BLaER1 treated with 17β-estradiol and CSF1 and Interleukin-3, amounts not matched to agents 10 nM and 100 nM (cell line): ENCODE measurements around the gene KAZN.

ENCODE experiments used
- H3K27ac ChIP-seq, 11 experiments: shearing (Covaris generic); formaldehyde crosslinking; 2 replicates each; pipeline ENCODE4 v1.8.1; 2022
- H3K27me3 ChIP-seq, 11 experiments: shearing (Covaris generic); formaldehyde crosslinking; 2 replicates each; pipeline ENCODE4 v1.8.1; 2022
- H3K36me3 ChIP-seq, 11 experiments: shearing (Covaris generic); formaldehyde crosslinking; 2 replicates each; pipeline ENCODE4 v1.8.1; 2022
- H3K4me1 ChIP-seq, 10 experiments: shearing (Covaris generic); formaldehyde crosslinking; 2 replicates each; pipeline ENCODE4 v1.8.1; 2022
- H3K4me2 ChIP-seq, 11 experiments: shearing (Covaris generic); formaldehyde crosslinking; 2 replicates each; pipeline ENCODE4 v1.8.1; 2022
- H3K4me3 ChIP-seq, 10 experiments: shearing (Covaris generic); formaldehyde crosslinking; 2 replicates each; pipeline ENCODE4 v1.8.1; 2022
- H3K9ac ChIP-seq, 11 experiments: shearing (Covaris generic); formaldehyde crosslinking; 2 replicates each; pipeline ENCODE4 v1.8.1; 2022
- H3K9me3 ChIP-seq, 11 experiments: shearing (Covaris generic); formaldehyde crosslinking; replicated peaks in 1 of 11; 2 replicates each; pipeline ENCODE4 v1.8.1; 2022
- H4K20me1 ChIP-seq, 11 experiments: shearing (Covaris generic); formaldehyde crosslinking; 2 replicates each; pipeline ENCODE4 v1.8.1; 2022
- Cebpa-rat ChIP-seq, 11 experiments: shearing (Covaris generic); IDR thresholded peaks; 2 replicates each; pipeline ENCODE4 v1.8.1; 2022

The KAZN gene

DNA sequence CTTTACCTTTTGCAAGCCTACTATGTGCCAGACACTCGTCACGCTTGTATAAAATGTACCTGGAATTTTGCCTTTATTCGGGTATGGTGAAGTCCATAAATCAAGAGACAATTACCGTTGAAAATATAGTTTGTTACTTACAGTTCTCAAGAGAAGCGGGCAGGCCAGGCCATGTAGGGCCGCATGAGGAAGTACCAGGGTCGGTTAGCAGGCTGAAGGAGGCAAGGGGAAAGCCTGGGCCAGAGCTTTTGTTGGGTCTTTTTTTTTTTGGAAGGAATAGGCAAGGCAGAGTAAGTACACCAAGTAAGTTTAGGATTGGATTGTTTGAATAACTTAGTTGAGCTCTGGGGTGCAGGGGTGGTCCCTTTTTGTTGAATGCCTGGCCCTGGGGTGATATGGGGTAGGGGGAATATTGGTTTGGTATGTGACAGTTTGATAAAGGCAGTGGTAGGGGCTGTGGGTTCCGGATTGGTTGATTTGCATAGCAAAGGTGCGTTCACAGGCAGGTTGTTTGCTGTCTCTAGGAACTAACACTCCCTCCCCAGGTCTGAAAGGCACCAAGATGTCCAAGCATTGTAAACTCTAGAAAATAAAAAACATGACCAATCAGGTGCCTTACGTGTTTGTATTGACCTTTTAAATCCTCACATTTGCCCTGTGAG lies 80.7 kb downstream of the KAZN start:
- Histone ChIP-seq H3K27ac (no peak overlapping the region), H3K36me3 (no peaks in the 10 kb centered on the region), H4K20me1 (no peaks in the 10 kb centered on the region), H3K4me3 (no peak overlapping the region), H3K27me3 (no peaks in the 10 kb centered on the region), H3K9me3 (peaks cover 5 to 13% (median 8%) of the 10 kb centered on the region in 11 experiments; a peak in 18 of 22 replicates), H3K4me2 (no peak overlapping the region), H3K9ac (no peak overlapping the region), H3K4me1 (peaks cover 5 to 26% (median 16%) of the 10 kb centered on the region in 10 experiments; a peak in 17 of 20 replicates)
- no peak for TF ChIP-seq Cebpa-rat (IDR thresholded peaks at IDR 0.05)

- Histone ChIP-seq H3K9me3 (peaks cover 6 to 28% (median 21%) of the 10 kb centered on the region in 11 experiments; a peak in 19 of 22 replicates), H3K27ac (no peak overlapping the region), H3K36me3 (no peaks in the 10 kb centered on the region), H3K4me1 (peaks cover 0 to 9% (median 0%) of the 10 kb centered on the region in 10 experiments; a peak in 3 of 20 replicates), H3K4me2 (no peak overlapping the region), H3K9ac (no peak overlapping the region), H3K27me3 (no peaks in the 10 kb centered on the region), H3K4me3 (no peak overlapping the region), H4K20me1 (no peaks in the 10 kb centered on the region)
- no peak for TF ChIP-seq Cebpa-rat (IDR thresholded peaks at IDR 0.05)
These were observed 82.7 kb downstream of the KAZN start for GRCh38 chr1:14681182-14681581.

- Histone ChIP-seq H4K20me1 (no peaks in the 10 kb centered on the region), H3K9me3 (peaks cover 0 to 19% (median 13%) of the 10 kb centered on the region in 11 experiments; a peak in 17 of 22 replicates), H3K9ac (no peak overlapping the region), H3K36me3 (no peaks in the 10 kb centered on the region), H3K4me1 (peaks cover 0 to 1% (median 0%) of the 10 kb centered on the region in 10 experiments; a peak in 1 of 20 replicates), H3K4me2 (no peak overlapping the region), H3K27me3 (no peaks in the 10 kb centered on the region), H3K27ac (no peak overlapping the region), H3K4me3 (no peak overlapping the region)
- TF ChIP-seq Cebpa-rat (IDR thresholded peaks at IDR 0.05), result no peak
These were observed 84.6 kb downstream of the KAZN start for GRCh38 chr1:14682941-14683621.

- TF ChIP-seq Cebpa-rat (IDR thresholded peaks at IDR 0.05), result no peak
- no peaks in the 10 kb centered on the region for H3K36me3 ChIP-seq
- no peaks in the 10 kb centered on the region for H3K27me3 ChIP-seq
These were observed 86.6 kb downstream of the KAZN start for GRCh38 chr1:14685078-14685477.

DNA sequence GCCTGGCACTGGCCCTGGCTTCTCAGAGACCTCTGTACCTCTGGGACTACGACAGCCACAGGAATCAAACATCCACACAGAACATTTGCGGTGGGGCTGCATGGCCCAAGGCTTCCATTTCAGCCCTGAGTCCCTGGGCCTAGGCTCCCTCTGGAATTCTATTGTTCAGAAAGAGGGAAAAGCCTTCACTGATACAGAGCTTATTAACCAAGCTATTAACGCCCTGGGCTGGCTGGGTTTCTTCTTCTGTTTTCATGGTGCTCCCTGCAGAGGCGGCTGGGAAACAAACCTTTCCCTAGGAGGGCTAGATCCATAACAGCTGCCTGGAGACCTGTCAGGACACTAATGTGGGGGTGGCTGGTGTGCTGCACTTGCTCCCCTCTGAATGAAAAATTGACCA lies 88.2 kb downstream of the KAZN start:
- H3K9me3 ChIP-seq, result peaks cover 0 to 19% (median 13%) of the 10 kb centered on the region in 11 experiments; a peak in 17 of 22 replicates
- H3K27me3 ChIP-seq, result no peaks in the 10 kb centered on the region
- TF ChIP-seq Cebpa-rat (IDR thresholded peaks at IDR 0.05), result no peak

More at GRCh38 chr1:14685078-14685477, 86.6 kb downstream of the KAZN start:
- Histone ChIP-seq H3K4me2 (no peak overlapping the region), H3K9me3 (peaks cover 0 to 19% (median 13%) of the 10 kb centered on the region in 11 experiments; a peak in 17 of 22 replicates), H3K4me3 (no peak overlapping the region), H3K9ac (no peak overlapping the region), H3K4me1 (no peaks in the 10 kb centered on the region), H3K27ac (no peak overlapping the region), H4K20me1 (no peaks in the 10 kb centered on the region)

GRCh38 chr1:14687147-14687546 lies 88.7 kb downstream of the KAZN start:
- Histone ChIP-seq H3K4me3 (no peak overlapping the region), H3K9ac (no peak overlapping the region), H4K20me1 (no peaks in the 10 kb centered on the region), H3K36me3 (no peaks in the 10 kb centered on the region), H3K27me3 (no peaks in the 10 kb centered on the region), H3K27ac (no peak overlapping the region), H3K4me1 (no peaks in the 10 kb centered on the region), H3K9me3 (peaks cover 0 to 19% (median 13%) of the 10 kb centered on the region in 11 experiments; a peak in 17 of 22 replicates), H3K4me2 (no peak overlapping the region)
- no peak for TF ChIP-seq Cebpa-rat (IDR thresholded peaks at IDR 0.05)

More for the DNA sequence above, 88.2 kb downstream of the KAZN start:
- Histone ChIP-seq H3K9ac (no peak overlapping the region), H4K20me1 (no peaks in the 10 kb centered on the region), H3K4me1 (no peaks in the 10 kb centered on the region), H3K4me3 (no peak overlapping the region), H3K36me3 (no peaks in the 10 kb centered on the region), H3K27ac (no peak overlapping the region), H3K4me2 (no peak overlapping the region)

GRCh38 chr1:14689996-14690615 lies 91.6 kb downstream of the KAZN start:
- Histone ChIP-seq H3K27me3 (no peaks in the 10 kb centered on the region), H3K36me3 (no peaks in the 10 kb centered on the region), H3K9me3 (peaks cover 0 to 6% (median 3%) of the 10 kb centered on the region in 11 experiments; a peak in 13 of 22 replicates), H3K4me3 (no peak overlapping the region), H3K27ac (no peak overlapping the region), H4K20me1 (no peaks in the 10 kb centered on the region), H3K4me1 (no peaks in the 10 kb centered on the region), H3K9ac (no peak overlapping the region), H3K4me2 (no peak overlapping the region)
- no peak for TF ChIP-seq Cebpa-rat (IDR thresholded peaks at IDR 0.05)

DNA sequence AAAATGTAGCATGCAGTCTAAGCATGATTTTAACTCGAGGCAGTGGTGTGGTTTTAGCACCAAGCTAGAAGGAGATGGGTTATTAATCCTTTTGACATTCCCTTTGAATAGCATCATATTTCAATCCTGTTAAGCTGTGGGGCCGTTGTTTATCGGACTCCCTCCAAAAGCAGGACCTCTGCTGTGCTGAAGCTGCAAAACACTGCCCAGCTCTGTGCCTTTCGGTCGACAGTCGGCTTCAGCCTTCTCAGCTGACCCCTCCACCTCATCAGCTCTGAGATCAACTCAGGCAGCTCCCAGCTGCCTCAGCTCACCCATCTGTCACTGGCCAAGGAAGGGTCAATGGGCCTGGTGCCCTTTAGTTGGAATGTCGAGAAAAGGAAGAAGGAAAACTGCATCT lies 95.5 kb downstream of the KAZN start:
- Histone ChIP-seq H3K36me3 (no peaks in the 10 kb centered on the region), H3K9ac (no peak overlapping the region), H3K9me3 (no peaks in the 10 kb centered on the region), H3K4me3 (no peak overlapping the region), H3K4me1 (no peaks in the 10 kb centered on the region), H3K27me3 (no peaks in the 10 kb centered on the region), H3K4me2 (no peak overlapping the region), H3K27ac (no peak overlapping the region), H4K20me1 (no peaks in the 10 kb centered on the region)
- no peak for TF ChIP-seq Cebpa-rat (IDR thresholded peaks at IDR 0.05)

GRCh38 chr1:14694589-14694988 lies 96.1 kb downstream of the KAZN start:
- no peaks in the 10 kb centered on the region for H3K9me3 ChIP-seq
- H3K4me2 ChIP-seq, result no peak overlapping the region
- no peaks in the 10 kb centered on the region for H4K20me1 ChIP-seq
- no peaks in the 10 kb centered on the region for H3K4me1 ChIP-seq
- no peaks in the 10 kb centered on the region for H3K27me3 ChIP-seq
- H3K4me3 ChIP-seq, result no peak overlapping the region
- H3K9ac ChIP-seq, result no peak overlapping the region
- no peaks in the 10 kb centered on the region for H3K36me3 ChIP-seq
- H3K27ac ChIP-seq, result no peak overlapping the region
- no peak for TF ChIP-seq Cebpa-rat (IDR thresholded peaks at IDR 0.05)
